Measurements from ENCODE around the gene SERINC5. TPM values are rescaled to one million over a fixed set of nuclear protein-coding genes. Genes with fewer than 3 reads are reported as not detected.

Gene SERINC5
- total RNA-seq, 1 experiment from 2014 or later: 70.6 TPM

DNA sequence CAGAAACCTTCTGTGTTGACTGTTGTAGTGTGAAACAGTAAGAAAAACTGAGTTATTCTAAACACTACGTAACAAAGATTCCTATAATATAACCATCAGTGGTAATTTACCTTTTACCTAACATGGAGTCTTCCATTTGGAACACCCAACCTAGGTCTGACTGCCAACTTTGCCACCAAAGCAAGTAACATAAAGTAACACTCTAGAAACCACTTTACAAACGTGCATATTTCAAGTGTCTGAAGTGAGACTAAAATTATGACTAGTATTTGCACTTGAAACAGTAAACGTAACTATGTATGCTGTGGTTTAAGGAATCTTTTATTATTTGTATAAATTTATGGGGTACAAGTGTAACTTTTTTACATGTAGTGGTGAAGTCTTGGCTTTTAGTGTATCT, 95.6 kb downstream of the SERINC5 start:
- ChIA-PET CTCF (no interaction called here), POLR2A (no interaction called here)
- Histone ChIP-seq H3K9me3 (ENCODE audit: control insufficient read depth, insufficient read depth, low read depth, low read length) (no peaks in the 10 kb centered on the region), H3K36me3 (ENCODE audit: control insufficient read depth, insufficient read depth, low read length) (no peaks in the 10 kb centered on the region), H3K4me1 (ENCODE audit: control insufficient read depth, insufficient read depth, low read length) (no peaks in the 10 kb centered on the region), H3K4me3 (ENCODE audit: low read depth in 2 of 2, low read length in 2 of 2) (no peak overlapping the region), H3K27me3 (ENCODE audit: control insufficient read depth, insufficient read depth, low read length) (no peaks in the 10 kb centered on the region), H3K27ac (ENCODE audit: low read length) (no peak overlapping the region)
- TF ChIP-seq POLR2AphosphoS5 (IDR thresholded peaks at IDR 0.05; ENCODE audit: low read depth, low read length) (no peak), SIN3A (IDR thresholded peaks at IDR 0.05; ENCODE audit: borderline replicate concordance, insufficient read depth, low read depth, low read length) (no peak), TCF7L2 (IDR thresholded peaks at IDR 0.05; ENCODE audit: low read depth, low read length) (no peak)
- TF ChIP-seq, protein P1, sequence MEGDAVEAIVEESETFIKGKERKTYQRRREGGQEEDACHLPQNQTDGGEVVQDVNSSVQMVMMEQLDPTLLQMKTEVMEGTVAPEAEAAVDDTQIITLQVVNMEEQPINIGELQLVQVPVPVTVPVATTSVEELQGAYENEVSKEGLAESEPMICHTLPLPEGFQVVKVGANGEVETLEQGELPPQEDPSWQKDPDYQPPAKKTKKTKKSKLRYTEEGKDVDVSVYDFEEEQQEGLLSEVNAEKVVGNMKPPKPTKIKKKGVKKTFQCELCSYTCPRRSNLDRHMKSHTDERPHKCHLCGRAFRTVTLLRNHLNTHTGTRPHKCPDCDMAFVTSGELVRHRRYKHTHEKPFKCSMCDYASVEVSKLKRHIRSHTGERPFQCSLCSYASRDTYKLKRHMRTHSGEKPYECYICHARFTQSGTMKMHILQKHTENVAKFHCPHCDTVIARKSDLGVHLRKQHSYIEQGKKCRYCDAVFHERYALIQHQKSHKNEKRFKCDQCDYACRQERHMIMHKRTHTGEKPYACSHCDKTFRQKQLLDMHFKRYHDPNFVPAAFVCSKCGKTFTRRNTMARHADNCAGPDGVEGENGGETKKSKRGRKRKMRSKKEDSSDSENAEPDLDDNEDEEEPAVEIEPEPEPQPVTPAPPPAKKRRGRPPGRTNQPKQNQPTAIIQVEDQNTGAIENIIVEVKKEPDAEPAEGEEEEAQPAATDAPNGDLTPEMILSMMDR (IDR thresholded peaks at IDR 0.05): no peak
- TF ChIP-seq, protein P2, sequence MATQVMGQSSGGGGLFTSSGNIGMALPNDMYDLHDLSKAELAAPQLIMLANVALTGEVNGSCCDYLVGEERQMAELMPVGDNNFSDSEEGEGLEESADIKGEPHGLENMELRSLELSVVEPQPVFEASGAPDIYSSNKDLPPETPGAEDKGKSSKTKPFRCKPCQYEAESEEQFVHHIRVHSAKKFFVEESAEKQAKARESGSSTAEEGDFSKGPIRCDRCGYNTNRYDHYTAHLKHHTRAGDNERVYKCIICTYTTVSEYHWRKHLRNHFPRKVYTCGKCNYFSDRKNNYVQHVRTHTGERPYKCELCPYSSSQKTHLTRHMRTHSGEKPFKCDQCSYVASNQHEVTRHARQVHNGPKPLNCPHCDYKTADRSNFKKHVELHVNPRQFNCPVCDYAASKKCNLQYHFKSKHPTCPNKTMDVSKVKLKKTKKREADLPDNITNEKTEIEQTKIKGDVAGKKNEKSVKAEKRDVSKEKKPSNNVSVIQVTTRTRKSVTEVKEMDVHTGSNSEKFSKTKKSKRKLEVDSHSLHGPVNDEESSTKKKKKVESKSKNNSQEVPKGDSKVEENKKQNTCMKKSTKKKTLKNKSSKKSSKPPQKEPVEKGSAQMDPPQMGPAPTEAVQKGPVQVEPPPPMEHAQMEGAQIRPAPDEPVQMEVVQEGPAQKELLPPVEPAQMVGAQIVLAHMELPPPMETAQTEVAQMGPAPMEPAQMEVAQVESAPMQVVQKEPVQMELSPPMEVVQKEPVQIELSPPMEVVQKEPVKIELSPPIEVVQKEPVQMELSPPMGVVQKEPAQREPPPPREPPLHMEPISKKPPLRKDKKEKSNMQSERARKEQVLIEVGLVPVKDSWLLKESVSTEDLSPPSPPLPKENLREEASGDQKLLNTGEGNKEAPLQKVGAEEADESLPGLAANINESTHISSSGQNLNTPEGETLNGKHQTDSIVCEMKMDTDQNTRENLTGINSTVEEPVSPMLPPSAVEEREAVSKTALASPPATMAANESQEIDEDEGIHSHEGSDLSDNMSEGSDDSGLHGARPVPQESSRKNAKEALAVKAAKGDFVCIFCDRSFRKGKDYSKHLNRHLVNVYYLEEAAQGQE (IDR thresholded peaks at IDR 0.05; ENCODE audit: insufficient read depth in 1 of 2, low read depth in 2 of 2, low read length in 1 of 2): no peak
- no TSS peak for BruUV-seq (replicated peaks)
- ATAC-seq (no peak), DNase-seq (ENCODE audit: low read depth, low spot score) (no peak)
- intact Hi-C loops (cut with micrococcal nuclease; ENCODE audit: unreplicated experiment): no loop called here
- in situ Hi-C loops (cut with HindIII; ENCODE audit: low pct_unique_long_range_greater_than_20kb, low sequenced_read_pairs): no loop called here

DNA sequence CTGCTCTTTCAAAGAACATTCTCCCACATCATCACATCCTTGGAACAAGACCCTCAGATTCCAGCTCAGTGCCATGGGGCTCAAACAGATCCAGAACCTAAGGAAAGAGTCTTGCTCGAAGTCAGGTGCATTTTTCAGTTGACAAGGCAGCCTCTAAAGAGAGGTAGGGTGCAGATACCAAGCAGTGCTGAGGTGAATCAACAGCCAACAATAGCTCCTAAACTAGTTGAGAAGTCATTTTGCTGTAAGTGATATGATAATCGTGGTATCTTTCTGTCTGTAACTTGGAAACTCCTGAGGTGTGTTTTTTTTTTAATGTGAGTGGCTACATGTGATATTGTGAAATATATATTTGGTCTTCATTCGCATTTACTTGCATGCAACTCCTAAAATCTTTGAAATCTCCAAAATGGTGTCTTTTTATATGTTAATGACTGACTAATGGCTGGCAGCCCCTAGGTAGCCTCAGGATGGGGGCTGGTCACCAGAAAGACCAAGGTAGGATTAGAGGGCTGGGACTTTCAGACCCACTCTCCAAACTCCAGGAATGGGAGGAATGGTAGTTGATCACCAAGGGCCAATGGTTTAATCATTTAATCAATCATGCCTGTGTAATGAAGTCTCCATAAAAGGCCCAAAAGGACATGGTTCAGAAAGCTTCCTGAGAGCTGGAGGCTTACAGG, 96.6 kb downstream of the SERINC5 start:
- TF ChIP-seq, protein P1 (IDR thresholded peaks at IDR 0.05): no peak
- TF ChIP-seq SIN3A (IDR thresholded peaks at IDR 0.05; ENCODE audit: borderline replicate concordance, insufficient read depth, low read depth, low read length) (no peak), TCF7L2 (IDR thresholded peaks at IDR 0.05; ENCODE audit: low read depth, low read length) (no peak), POLR2AphosphoS5 (IDR thresholded peaks at IDR 0.05; ENCODE audit: low read depth, low read length) (no peak)
- TF ChIP-seq, protein P2 (IDR thresholded peaks at IDR 0.05; ENCODE audit: insufficient read depth in 1 of 2, low read depth in 2 of 2, low read length in 1 of 2): no peak
- Histone ChIP-seq H3K4me3 (ENCODE audit: low read depth in 2 of 2, low read length in 2 of 2) (no peak overlapping the region), H3K9me3 (ENCODE audit: control insufficient read depth, insufficient read depth, low read depth, low read length) (no peaks in the 10 kb centered on the region), H3K4me1 (ENCODE audit: control insufficient read depth, insufficient read depth, low read length) (no peaks in the 10 kb centered on the region), H3K27me3 (ENCODE audit: control insufficient read depth, insufficient read depth, low read length) (no peaks in the 10 kb centered on the region), H3K36me3 (ENCODE audit: control insufficient read depth, insufficient read depth, low read length) (no peaks in the 10 kb centered on the region), H3K27ac (ENCODE audit: low read length) (no peak overlapping the region)
- POLR2A ChIA-PET: no interaction called here
- in situ Hi-C loops (cut with HindIII; ENCODE audit: low pct_unique_long_range_greater_than_20kb, low sequenced_read_pairs) (no loop called here), intact Hi-C loops (cut with micrococcal nuclease; ENCODE audit: unreplicated experiment) (no loop called here)
- DNase-seq (ENCODE audit: low read depth, low spot score): no peak
- ATAC-seq: no peak
- CTCF ChIA-PET: no interaction called here
- BruUV-seq (replicated peaks): no TSS peak

Data from Panc1 (cell line).